Hematopoietic multipotent progenitor cell treated with erythropoietin and hydrocortisone succinate and interleukin-3 and kit ligand, for 4 days (in vitro differentiated cells): ENCODE results near the gene PAK6.

ENCODE experiments used
- DNase-seq: peaks from one replicate; pipeline ENCODE4 v3.0.0-alpha.2; 2015

PAK6 gene

GRCh38 chr15:40256638-40257235 lies 17.9 kb downstream of the PAK6 start:
- no peak for DNase-seq

DNA sequence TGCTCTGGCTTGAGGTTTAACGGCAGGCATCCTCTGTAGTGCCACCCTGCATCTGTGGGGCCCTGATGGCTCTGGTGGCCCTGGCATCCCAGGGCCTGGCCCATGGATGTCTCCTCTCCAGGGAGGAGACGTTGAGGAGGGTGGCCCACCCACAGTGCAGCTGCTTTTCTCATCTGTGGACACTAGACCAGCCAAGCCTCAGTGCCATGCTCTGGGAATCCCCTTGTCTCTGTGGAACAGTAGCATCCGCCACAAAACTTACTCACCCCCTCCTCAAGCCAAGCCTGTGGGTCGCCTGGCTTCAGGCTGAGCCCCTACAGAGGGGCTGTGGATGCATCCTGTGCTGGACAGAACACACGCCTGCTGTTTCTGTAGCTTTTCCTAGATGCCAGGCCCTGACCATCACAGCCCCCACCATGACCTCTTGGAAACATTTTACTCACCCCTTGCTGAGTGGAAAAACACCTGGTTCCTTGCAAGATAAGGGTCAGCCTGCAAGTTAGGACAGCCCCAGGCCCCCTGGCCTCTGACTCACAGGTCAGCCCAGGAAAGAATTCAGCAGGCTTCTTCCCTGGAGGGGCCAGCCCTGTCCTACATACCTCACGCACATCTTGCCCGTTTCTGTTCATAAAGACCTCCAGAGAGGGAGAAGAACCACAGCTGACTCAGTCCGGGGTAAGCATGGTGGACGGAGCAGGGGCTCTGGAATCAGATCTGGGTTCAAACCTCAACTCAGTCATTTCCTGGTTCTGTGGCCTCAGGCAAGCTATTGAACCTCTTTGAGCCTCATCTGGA lies 19.0 kb downstream of the PAK6 start:
- no peak for DNase-seq

DNA sequence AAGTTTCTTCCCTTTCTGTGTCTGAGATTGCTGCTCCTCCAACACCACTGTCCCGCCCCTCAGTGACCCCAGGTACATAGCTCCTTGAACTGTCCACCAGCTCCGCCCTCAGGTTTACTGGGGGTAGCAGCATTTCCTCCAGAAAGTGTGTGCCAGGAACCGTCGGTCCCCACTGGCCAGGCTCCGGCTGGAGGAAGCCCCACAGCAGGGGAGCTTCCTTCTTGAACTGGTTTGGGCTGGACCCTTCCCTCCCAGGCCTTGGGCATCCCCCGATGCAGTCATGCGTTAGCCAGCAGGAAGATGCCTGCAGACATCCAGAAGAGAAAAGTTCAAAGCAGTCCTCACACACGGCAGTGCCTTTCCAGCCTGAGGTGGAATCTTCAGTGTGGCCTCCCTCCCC lies 19.7 kb downstream of the PAK6 start:
- no peak for DNase-seq

GRCh38 chr15:40259021-40259420 lies 20.2 kb downstream of the PAK6 start:
- no peak for DNase-seq

DNA sequence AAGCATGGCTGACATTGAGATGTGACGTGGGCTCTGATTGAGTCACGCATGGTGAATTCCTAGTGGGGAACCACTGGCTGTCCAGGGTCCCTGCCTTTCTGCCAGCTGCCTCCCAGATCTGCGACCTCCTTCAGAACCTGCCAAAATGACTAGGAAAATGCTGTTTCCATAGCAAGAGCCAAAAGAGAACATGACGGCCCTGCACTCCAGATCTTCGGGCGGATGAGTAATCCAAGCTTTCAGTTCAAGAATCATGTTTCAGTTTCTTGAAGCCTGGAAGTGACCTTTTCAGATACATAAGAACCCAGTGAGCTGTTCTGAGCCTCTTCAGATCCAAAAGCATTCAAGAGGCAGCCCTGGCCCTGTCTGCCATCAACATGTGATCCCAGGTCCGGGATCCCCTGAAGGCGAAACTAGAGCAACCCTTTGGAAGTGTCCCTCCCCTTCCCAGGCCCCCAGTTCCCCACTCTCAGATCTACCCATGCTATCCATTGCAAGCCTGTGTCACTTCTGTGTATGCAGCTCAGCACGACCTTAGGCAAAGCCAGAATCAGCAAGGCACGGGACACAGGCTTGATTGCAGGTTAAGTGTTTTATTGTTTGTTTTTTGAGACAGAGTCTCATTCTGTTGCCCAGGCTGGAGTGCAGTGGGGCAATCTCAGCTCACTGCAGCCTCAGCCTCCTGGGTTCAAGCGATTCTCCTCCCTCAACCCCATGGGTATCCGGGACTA lies 24.3 kb downstream of the PAK6 start:
- DNase-seq = no peak

GRCh38 chr15:40264321-40265153 lies 25.7 kb downstream of the PAK6 start:
- DNase-seq = no peak

- DNase-seq = no peak
These were observed 26.5 kb downstream of the PAK6 start for GRCh38 chr15:40265355-40265754.

- no peak for DNase-seq
These were observed 27.0 kb downstream of the PAK6 start for GRCh38 chr15:40265875-40266274.

DNA sequence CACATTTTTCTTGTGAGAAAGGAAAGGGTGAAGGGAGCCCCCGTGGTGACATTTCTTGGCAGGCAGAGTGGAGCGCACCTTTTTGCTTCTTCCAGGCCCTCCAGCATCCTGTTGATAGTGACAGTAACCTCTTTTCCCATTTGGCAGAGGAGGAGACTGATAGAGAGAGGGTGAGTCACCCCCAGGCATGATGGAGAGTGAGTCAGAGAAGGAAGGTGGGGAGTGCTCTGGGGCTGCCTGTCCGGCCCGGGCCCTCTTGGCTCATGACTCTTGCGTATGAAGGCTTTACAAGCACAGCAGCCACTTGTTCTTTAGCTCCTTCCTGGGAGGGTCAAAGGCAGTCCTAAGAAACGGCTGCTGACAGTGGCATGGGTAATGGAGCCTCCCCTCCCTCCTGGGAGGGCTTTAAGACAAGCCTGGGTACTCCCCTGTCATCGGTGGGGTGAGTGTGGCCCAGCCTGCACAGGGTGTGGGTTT lies 28.0 kb downstream of the PAK6 start:
- peak; percentile 51 for DNase-seq

GRCh38 chr15:40267670-40268069 lies 28.8 kb downstream of the PAK6 start:
- DNase-seq = no peak

DNA sequence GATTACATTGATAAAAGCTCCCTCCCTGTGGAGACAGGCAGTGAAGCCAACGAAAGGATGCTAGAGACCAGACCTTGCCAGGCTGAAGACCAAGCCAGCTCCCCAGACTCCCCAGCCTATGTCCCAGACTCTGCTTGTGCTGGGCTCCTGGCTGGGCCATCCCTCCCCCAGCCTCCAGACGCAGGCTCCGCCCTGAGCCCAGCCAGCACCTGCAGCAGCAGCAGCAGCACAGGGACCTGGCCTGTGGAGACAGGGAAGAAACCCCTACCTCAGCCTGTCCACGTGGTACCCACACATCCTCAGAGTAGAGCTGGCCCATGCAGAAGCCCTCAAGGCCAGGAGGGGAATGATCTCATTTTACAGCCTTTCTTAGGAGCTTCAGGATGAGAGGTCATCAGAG lies 30.7 kb downstream of the PAK6 start:
- DNase-seq = no peak

DNA sequence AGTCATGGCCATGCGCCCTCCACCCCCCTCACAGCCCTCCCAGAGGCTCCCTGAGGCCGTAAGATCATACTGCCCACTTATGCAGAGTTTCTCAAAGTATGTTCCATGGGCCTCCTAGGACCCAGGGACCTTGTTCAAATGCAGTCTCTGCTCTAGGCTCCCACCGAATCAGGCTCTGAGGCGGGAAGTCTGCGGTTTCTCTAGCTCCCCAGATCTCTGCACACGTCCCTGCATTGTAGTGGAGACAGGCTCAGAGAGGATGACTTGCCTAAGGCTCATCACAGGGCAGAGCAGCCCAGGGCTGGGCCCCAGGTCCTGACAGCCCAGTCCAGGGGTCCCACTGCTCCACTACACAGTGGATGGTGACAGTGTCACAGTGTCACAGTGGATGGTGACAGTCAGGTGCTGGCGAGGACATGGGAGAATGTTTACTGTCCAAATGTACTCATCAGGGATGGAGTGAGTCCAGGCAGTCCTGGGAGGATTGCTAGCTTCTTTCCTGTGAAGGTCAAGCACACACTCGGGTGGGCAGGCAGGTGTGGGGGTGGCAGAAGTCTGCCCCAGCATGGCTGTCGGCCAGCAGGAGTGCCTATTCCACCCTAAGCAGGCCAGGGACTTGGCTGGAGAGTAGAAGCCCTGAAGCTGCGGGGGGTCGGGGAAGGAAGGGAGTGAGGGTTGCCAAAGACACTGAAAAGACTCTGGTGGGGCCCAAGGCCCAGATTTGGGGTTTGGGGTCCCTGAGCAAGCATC lies 31.6 kb downstream of the PAK6 start:
- no peak for DNase-seq

GRCh38 chr15:40271685-40272484 lies 33.0 kb downstream of the PAK6 start:
- no peak for DNase-seq

DNA sequence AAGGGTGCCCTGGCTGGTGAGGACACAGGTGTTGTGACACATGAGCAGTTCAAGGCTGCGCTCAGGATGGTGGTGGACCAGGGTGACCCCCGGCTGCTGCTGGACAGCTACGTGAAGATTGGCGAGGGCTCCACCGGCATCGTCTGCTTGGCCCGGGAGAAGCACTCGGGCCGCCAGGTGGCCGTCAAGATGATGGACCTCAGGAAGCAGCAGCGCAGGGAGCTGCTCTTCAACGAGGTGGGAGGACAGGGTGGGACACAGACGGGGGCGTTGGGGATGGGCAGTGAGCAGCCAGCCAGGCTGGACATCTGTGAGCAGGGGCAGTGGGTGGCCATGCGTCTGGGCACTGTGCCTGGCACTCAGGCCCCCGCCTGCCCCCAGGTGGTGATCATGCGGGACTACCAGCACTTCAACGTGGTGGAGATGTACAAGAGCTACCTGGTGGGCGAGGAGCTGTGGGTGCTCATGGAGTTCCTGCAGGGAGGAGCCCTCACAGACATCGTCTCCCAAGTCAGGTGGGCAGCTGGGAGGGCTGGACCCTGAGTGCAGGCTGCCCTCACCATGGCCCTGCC lies 33.7 kb downstream of the PAK6 start:
- peak; percentile 47 for DNase-seq

- DNase-seq = no peak
These were observed 34.6 kb downstream of the PAK6 start for GRCh38 chr15:40273428-40273827.

DNA sequence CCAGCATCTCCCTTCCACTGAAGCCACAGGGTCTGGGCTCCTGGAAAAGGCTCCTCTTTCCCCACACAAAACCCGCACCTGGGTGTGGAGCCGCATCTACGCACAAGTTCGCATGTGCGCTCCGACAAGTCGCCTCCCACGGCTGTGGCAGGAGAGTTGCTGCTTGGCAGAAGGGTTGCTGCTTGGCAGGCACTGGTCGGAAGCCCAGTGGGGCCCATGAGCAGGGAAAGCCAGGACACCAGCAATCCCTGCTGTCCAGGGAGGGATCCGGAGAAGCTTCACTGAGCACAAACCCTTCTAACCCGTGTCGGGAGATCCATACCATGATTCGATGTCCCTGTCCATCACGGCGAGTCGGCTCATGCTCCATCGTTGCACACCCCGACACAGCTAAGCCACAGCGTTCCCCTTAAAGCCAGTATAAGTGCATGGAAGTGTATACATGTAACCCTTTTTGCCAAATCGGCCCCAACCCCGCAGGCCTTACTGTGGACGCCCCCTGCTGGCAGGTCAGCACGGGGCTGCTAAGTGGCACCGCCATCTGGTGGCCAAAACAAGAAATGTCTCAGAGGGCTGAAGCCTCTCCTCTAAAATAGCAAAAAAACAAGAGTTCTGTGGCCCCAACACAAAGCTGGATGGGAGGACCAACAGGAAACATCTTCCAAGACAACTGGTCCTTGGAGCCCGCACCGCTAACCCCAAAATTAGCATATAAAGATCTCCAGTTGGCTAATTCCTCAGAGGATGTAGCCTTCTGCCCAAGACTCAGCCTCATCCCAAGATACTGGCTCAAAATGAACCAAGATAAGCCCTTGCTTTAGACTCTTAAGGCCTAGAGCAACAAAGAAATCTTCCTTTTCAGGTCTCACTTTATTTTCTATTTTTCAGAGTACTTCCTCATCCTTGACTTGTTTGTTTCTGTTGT lies 35.7 kb downstream of the PAK6 start:
- DNase-seq = peak; percentile 94

DNA sequence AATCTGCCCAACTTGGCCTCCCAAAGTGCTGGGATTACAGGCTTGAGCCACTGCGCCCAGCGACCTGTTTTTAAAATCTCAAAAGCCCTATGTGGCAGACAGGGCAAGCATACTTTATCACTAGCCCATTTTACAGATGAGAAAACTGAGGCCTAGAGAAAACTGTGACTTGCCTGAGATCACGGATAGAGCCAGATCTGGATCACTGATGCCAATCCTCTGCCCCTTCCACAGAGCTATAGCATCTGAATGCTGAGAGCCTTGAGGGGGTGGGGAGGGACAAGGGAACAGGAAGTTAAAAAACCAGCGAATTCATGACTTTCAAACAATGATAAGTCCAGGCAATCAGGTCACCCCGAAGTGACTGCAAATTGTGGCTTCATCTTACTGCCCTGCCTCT lies 36.7 kb downstream of the PAK6 start:
- DNase-seq = peak; percentile 50

DNA sequence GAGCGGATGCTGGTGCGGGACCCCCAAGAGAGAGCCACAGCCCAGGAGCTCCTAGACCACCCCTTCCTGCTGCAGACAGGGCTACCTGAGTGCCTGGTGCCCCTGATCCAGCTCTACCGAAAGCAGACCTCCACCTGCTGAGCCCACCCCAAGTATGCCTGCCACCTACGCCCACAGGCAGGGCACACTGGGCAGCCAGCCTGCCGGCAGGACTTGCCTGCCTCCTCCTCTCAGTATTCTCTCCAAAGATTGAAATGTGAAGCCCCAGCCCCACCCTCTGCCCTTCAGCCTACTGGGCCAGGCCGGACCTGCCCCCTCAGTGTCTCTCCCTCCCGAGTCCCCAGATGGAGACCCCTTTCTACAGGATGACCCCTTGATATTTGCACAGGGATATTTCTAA lies 37.1 kb downstream of the PAK6 start:
- no peak for DNase-seq

DNA sequence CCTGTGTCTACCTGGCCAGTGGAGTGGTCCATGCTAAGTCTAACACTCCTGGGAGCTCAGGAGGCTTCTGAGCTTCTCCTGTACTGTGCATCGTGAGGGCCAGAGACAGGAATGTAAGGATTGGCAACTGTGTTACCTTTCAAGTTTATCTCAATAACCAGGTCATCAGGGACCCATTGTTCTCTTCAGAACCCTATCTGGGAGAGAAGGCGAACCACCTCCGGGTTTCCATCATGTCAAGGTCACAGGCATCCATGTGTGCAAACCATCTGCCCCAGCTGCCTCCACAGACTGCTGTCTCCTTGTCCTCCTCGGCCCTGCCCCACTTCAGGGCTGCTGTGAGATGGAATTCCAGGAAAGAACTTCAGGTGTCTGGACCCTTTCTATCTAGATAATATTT lies 38.1 kb downstream of the PAK6 start:
- no peak for DNase-seq

DNA sequence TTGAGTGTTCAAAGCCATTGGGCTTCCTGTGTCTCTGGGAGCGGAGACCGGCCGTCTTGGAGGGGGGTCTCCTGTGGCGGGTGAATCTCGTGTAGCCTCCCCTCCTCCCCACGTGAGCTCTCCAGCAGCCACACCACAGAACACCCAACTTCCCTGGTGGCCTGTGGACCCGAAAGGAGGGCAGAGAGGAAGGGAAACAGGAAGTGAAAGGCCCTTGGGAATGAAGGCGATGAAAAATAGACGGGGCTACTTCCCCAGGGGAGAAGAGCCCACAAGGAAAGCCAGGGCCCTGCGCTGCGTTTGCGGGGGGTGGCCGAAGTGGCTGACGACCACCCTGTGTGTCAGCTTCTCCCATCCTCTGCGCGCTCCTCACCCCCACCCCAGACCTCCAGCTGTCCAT lies 38.6 kb downstream of the PAK6 start:
- DNase-seq = peak; percentile 15
